ENCODE measurements around the gene IMMP2L. TPM values are rescaled to one million over a fixed set of nuclear protein-coding genes. Genes with fewer than 3 reads are reported as not detected.

The IMMP2L gene
- total RNA-seq, 6 experiments from 2014 or later, result 14.2 to 25.3 (median 19.7) TPM

- no peak for DNase-seq
- H3K4me3 ChIP-seq, result no peak overlapping the region
- H3K27ac ChIP-seq, result no peak overlapping the region
- TF ChIP-seq, protein P1, sequence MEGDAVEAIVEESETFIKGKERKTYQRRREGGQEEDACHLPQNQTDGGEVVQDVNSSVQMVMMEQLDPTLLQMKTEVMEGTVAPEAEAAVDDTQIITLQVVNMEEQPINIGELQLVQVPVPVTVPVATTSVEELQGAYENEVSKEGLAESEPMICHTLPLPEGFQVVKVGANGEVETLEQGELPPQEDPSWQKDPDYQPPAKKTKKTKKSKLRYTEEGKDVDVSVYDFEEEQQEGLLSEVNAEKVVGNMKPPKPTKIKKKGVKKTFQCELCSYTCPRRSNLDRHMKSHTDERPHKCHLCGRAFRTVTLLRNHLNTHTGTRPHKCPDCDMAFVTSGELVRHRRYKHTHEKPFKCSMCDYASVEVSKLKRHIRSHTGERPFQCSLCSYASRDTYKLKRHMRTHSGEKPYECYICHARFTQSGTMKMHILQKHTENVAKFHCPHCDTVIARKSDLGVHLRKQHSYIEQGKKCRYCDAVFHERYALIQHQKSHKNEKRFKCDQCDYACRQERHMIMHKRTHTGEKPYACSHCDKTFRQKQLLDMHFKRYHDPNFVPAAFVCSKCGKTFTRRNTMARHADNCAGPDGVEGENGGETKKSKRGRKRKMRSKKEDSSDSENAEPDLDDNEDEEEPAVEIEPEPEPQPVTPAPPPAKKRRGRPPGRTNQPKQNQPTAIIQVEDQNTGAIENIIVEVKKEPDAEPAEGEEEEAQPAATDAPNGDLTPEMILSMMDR (IDR thresholded peaks at IDR 0.05), result no peak
- no peak for TF ChIP-seq POLR2A (IDR thresholded peaks at IDR 0.05)
- 89% methylated on average over 4 of the region's 4 CpGs for WGBS (ENCODE audit: insufficient coverage, low coverage, low lambda C conversion rate, missing lambda C conversion rate)
- no peaks in the 10 kb centered on the region for H3K4me1 ChIP-seq
- intact Hi-C loops (cut with DNase I), result no loop called here
- no peak for ATAC-seq
- H3K9me3 ChIP-seq, result no peaks in the 10 kb centered on the region
- no peaks in the 10 kb centered on the region for H3K36me3 ChIP-seq
- no peaks in the 10 kb centered on the region for H3K27me3 ChIP-seq
Measured at GRCh38 chr7:110754649-110755048, 807.6 kb downstream of the IMMP2L start.

DNA sequence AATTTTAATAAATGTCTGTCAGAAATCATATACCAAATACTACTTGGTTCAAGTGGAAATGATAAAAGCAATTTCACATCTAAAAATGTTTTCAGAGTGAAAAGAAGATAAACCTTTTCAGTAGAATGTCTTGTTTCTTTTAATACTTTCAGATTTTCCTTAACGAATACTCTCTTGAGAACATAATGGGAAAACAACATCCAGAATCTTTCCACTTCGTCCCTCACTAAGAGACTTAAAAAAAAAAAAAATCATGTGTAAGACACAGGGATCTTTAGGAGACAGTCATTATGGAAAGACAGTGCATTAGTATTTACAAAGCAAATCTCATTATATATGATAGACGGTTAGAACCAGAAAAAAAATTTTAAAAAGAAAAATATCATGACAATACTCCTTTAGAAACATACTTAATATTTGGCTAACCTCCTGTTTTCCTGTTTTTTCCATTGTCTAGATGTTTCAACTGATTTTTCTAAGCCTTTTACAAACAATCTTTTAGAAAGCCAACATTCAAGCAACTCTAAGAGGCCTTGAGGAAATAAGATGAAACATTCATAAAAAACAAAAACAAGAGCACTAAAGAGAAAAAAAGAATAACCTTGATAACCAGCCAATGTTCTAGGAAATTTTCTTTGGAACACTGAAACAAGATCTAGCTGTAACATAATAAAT is 811.2 kb downstream of the IMMP2L start:
- 63% methylated on average over 3 of the region's 3 CpGs for WGBS (ENCODE audit: insufficient coverage, low coverage, low lambda C conversion rate, missing lambda C conversion rate)
- Histone ChIP-seq H3K9me3 (no peaks in the 10 kb centered on the region), H3K27me3 (no peaks in the 10 kb centered on the region), H3K4me1 (no peaks in the 10 kb centered on the region), H3K27ac (no peak overlapping the region), H3K36me3 (no peaks in the 10 kb centered on the region), H3K4me3 (no peak overlapping the region)
- intact Hi-C loops (cut with DNase I), result no loop called here
- TF ChIP-seq POLR2A (IDR thresholded peaks at IDR 0.05), result no peak
- TF ChIP-seq, protein P1 (IDR thresholded peaks at IDR 0.05), result no peak
- DNase-seq, result no peak
- ATAC-seq, result no peak

DNA sequence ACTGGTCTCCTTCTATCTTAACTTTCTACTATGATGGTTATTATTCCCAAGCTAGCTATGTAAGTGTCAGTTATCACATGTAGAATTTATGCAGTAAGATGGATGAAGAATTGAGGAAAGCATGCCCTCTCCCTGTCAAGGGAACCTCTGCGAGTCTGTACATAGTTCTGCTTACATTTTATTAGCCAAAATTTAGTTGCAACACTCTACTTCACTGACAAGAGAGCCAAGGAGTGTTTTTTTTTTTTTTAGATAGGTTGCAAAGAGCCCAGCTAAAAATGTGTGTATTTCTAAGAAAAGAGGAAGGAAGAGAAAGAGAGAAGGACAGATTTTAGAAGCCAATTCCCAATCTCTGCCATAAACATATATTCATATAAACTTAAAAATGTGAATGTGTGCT is 829.1 kb downstream of the IMMP2L start:
- Histone ChIP-seq H3K36me3 (no peaks in the 10 kb centered on the region), H3K4me1 (no peaks in the 10 kb centered on the region), H3K27me3 (no peaks in the 10 kb centered on the region), H3K27ac (no peak overlapping the region), H3K4me3 (no peak overlapping the region), H3K9me3 (no peaks in the 10 kb centered on the region)
- no peak for TF ChIP-seq POLR2A (IDR thresholded peaks at IDR 0.05)
- intact Hi-C loops (cut with DNase I), result no loop called here
- WGBS (ENCODE audit: insufficient coverage, low coverage, low lambda C conversion rate, missing lambda C conversion rate), result 57% methylated on average over 1 of the region's 1 CpG
- ATAC-seq (no peak), DNase-seq (no peak)

DNA sequence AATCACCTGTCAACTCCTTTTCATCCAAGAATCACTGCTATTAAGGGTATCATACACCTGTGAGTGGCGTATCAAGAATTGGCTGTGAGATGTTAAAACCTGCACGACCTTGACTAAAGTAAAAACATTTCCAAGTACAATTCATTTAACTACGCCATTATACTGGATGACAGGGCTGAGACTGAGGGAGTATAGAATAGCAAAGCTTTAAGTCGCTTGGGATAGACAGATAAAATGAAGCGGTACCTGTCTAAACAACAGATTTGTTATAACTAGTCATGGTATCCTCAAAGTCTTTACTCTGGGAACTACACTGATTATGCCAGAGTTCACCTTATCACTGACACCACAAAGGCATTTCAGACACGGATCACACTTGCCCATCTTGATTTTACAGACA is 837.5 kb downstream of the IMMP2L start:
- Histone ChIP-seq H3K27me3 (no peaks in the 10 kb centered on the region), H3K4me3 (no peak overlapping the region), H3K36me3 (no peaks in the 10 kb centered on the region), H3K27ac (no peak overlapping the region), H3K9me3 (no peaks in the 10 kb centered on the region), H3K4me1 (no peaks in the 10 kb centered on the region)
- intact Hi-C loops (cut with DNase I), result no loop called here
- 83% methylated on average over 6 of the region's 6 CpGs for WGBS (ENCODE audit: insufficient coverage, low coverage, low lambda C conversion rate, missing lambda C conversion rate)
- DNase-seq (no peak), ATAC-seq (no peak)
- no peak for TF ChIP-seq POLR2A (IDR thresholded peaks at IDR 0.05)
- TF ChIP-seq, protein P1 (IDR thresholded peaks at IDR 0.05), result no peak

- DNase-seq (no peak), ATAC-seq (no peak)
- TF ChIP-seq POLR2A (IDR thresholded peaks at IDR 0.05), result no peak
- TF ChIP-seq, protein P1 (IDR thresholded peaks at IDR 0.05), result no peak
- intact Hi-C loops (cut with DNase I), result no loop called here
- Histone ChIP-seq H3K36me3 (no peaks in the 10 kb centered on the region), H3K4me1 (no peaks in the 10 kb centered on the region), H3K27me3 (no peaks in the 10 kb centered on the region), H3K4me3 (no peak overlapping the region), H3K27ac (no peak overlapping the region), H3K9me3 (no peaks in the 10 kb centered on the region)
- 93% methylated on average over 2 of the region's 2 CpGs for WGBS (ENCODE audit: insufficient coverage, low coverage, low lambda C conversion rate, missing lambda C conversion rate)
Measured at GRCh38 chr7:110721395-110721794, 840.9 kb downstream of the IMMP2L start.

Data from right lobe of liver (tissue), 6 donors.